Measurements from ENCODE around the gene EHD4.

GRCh38 chr15:42018306-42019224, 46.2 kb upstream of the EHD4 start:
- no peak for TF ChIP-seq CTCF (conservative IDR thresholded peaks at IDR 0.05; ENCODE audit: low read length)
- no peak for TF ChIP-seq EZH2phosphoT487 (IDR thresholded peaks at IDR 0.05; ENCODE audit: borderline replicate concordance)

Measured in Loucy (cell line).